ENCODE measurements around the gene LPP.

DNA sequence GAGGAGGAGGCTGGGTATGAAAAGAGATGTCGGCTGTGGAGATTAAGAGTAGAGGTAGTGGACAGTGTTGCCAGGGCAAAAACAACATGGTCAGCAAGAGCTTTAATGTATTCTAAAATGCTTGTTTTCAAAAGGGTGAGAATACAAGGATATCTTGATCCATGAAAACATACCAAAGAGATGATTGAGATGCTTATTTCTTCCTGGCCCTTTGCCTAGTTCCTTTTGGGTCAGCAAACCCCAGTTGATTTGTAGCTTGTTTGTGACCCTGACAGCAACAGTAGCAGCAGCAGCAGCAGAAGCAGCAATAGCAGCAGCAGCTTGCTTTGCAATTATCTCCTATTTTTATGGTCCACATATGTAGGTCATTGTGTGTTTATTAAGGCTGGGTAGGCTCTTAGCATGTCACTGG is 337.3 kb downstream of the LPP start:
- no peak for TF ChIP-seq SMC3 (IDR thresholded peaks at IDR 0.05; ENCODE audit: low read depth, low read length)
- no peak for TF ChIP-seq FOS (IDR thresholded peaks at IDR 0.05; ENCODE audit: low read depth, low read length)
- TF ChIP-seq, protein P1, sequence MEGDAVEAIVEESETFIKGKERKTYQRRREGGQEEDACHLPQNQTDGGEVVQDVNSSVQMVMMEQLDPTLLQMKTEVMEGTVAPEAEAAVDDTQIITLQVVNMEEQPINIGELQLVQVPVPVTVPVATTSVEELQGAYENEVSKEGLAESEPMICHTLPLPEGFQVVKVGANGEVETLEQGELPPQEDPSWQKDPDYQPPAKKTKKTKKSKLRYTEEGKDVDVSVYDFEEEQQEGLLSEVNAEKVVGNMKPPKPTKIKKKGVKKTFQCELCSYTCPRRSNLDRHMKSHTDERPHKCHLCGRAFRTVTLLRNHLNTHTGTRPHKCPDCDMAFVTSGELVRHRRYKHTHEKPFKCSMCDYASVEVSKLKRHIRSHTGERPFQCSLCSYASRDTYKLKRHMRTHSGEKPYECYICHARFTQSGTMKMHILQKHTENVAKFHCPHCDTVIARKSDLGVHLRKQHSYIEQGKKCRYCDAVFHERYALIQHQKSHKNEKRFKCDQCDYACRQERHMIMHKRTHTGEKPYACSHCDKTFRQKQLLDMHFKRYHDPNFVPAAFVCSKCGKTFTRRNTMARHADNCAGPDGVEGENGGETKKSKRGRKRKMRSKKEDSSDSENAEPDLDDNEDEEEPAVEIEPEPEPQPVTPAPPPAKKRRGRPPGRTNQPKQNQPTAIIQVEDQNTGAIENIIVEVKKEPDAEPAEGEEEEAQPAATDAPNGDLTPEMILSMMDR (conservative IDR thresholded peaks at IDR 0.05; ENCODE audit: low read depth, low read length): no peak
- no peak for TF ChIP-seq POLR2A (IDR thresholded peaks at IDR 0.05; ENCODE audit: low read depth, low read length)
- no peak for TF ChIP-seq RFX5 (IDR thresholded peaks at IDR 0.05; ENCODE audit: low read depth, low read length)
- no peak for TF ChIP-seq MAZ (IDR thresholded peaks at IDR 0.05; ENCODE audit: borderline replicate concordance, low read depth, low read length)
- no peak for TF ChIP-seq RAD21 (IDR thresholded peaks at IDR 0.05; ENCODE audit: low read length)
- TF ChIP-seq RCOR1 (IDR thresholded peaks at IDR 0.05; ENCODE audit: insufficient replicate concordance, low read length): no peak
